A549 (cell line): Measurements from ENCODE around the gene HIGD1C.

Experiments
- ATOH8 ChIP-seq: fragments of 250-450 bp; sonication (Bioruptor Pico); IDR thresholded peaks from 2 replicates; pipeline ENCODE4 v1.5.0; 2020; ENCODE audit warnings: low read depth, mild to moderate bottlenecking, moderate library complexity
- CHD2 ChIP-seq: fragments of 150-350 bp; IDR thresholded peaks from 2 replicates; pipeline ENCODE4 v1.6.1; 2014; ENCODE audit warnings: low read length; ENCODE audit not compliant: partially characterized antibody
- EP300 ChIP-seq, 2 experiments: fragments of >200 bp; sonication (Bioruptor Twin); formaldehyde crosslinking; IDR thresholded peaks; 2 replicates in 1 of 2; 3 replicates in 1 of 2; pipeline ENCODE4 v1.6.1; 2016 to 2017
- GATA3 ChIP-seq: IDR thresholded peaks from 2 replicates; pipeline ENCODE4 v1.6.1; 2012; ENCODE audit warnings: borderline replicate concordance
- MAX ChIP-seq: IDR thresholded peaks from 2 replicates; pipeline ENCODE4 v1.6.1; 2012
- POLR2A ChIP-seq: IDR thresholded peaks from 2 replicates; pipeline ENCODE4 v1.6.1; 2012; ENCODE audit warnings: mild to moderate bottlenecking, low read length
- SREBF2 ChIP-seq: fragments of 450-650 bp; IDR thresholded peaks from 2 replicates; pipeline ENCODE4 v1.6.1; 2014; ENCODE audit warnings: mild to moderate bottlenecking, moderate library complexity

DNA sequence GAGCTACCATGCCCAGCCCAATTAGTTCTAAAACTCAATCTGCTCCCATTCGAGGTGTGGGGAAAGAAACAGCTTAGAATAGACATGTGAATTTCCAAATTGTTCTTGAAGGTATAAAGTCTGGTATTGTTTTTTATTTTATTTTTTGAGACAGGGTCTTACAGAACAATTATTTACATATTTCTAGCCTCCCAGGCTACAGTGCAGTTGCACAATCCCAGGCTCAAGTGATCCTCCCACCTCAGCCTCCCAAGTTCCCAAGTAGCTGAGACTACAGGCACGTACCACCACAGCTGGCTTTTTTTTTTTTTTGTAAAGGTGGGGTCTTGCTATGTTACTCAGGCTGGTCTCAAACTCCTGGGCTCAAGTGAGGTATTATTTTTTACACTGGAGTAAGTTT is 67.6 kb downstream of the HIGD1C start:
- TF ChIP-seq POLR2A = no peak
- TF ChIP-seq MAX = no peak
- no peak for TF ChIP-seq SREBF2
- no peak for TF ChIP-seq ATOH8
- no peak for TF ChIP-seq CHD2
- TF ChIP-seq EP300 (IDR thresholded peaks at IDR 0.05) = no peak
- TF ChIP-seq GATA3 = no peak
